ENCODE results near the gene SHCBP1L.

SHCBP1L gene

GRCh38 chr1:182850319-182850718, 102.6 kb downstream of the SHCBP1L start:
- CTCF ChIA-PET, result no interaction called here
- POLR2A ChIA-PET, result no interaction called here
- no peak for TF ChIP-seq PKNOX1 (IDR thresholded peaks at IDR 0.05)
- no peak for TF ChIP-seq FOXM1 (IDR thresholded peaks at IDR 0.05; ENCODE audit: borderline replicate concordance)
- no peak for DNase-seq (ENCODE audit: extremely low spot score)

All from HEK293T (cell line).